Osteocyte (in vitro differentiated cells): ENCODE results near the gene KCNN3. TPM values are rescaled to one million over a fixed set of nuclear protein-coding genes. Genes with fewer than 3 reads are reported as not detected.

Experiments
- DNase-seq: peaks from one replicate; pipeline ENCODE4 v3.0.0; 2021; ENCODE audit warnings: mixed read lengths; ENCODE audit not compliant: unreplicated experiment; ENCODE audit errors: extremely low spot score
- H3K27ac Mint-ChIP-seq: one replicate; pipeline ENCODE4 v1.8.0; 2021; ENCODE audit warnings: mild to moderate bottlenecking, mixed read lengths; ENCODE audit not compliant: unreplicated experiment
- H3K27me3 Mint-ChIP-seq: one replicate; pipeline ENCODE4 v1.8.0; 2021; ENCODE audit warnings: mixed read lengths; ENCODE audit not compliant: unreplicated experiment
- H3K36me3 Mint-ChIP-seq: one replicate; pipeline ENCODE4 v1.8.0; 2021; ENCODE audit warnings: mixed read lengths; ENCODE audit not compliant: unreplicated experiment
- H3K4me1 Mint-ChIP-seq: one replicate; pipeline ENCODE4 v1.8.0; 2021; ENCODE audit warnings: mixed read lengths; ENCODE audit not compliant: unreplicated experiment
- H3K4me3 Mint-ChIP-seq: one replicate; pipeline ENCODE4 v1.8.0; 2021; ENCODE audit warnings: mild to moderate bottlenecking, moderate library complexity, mixed read lengths; ENCODE audit not compliant: unreplicated experiment
- H3K9me3 Mint-ChIP-seq: one replicate; pipeline ENCODE4 v1.8.0; 2021; ENCODE audit warnings: mixed read lengths; ENCODE audit not compliant: unreplicated experiment
- CTCF ChIP-seq: fragments of 200-600 bp; sonication (generic); IDR thresholded peaks from 2 replicates; pipeline ENCODE4 v1.5.0; 2021; ENCODE audit warnings: antibody characterized with exemption, mild to moderate bottlenecking, moderate library complexity
- total RNA-seq: library from RNA; stranded (reverse); gene quantifications from 2 replicates; pipeline ENCODE4 v1.2.1, GENCODE V29; 2021

KCNN3 gene
- total RNA-seq, 1 donor from 2014 or later, result 0.16 TPM

GRCh38 chr1:154768456-154769125 is 101.5 kb downstream of the KCNN3 start:
- no peak for DNase-seq
- peaks cover 13% of the 10 kb centered on the region for H3K4me1 Mint-ChIP-seq
- no peaks in the 10 kb centered on the region for H3K9me3 Mint-ChIP-seq
- no peak for TF ChIP-seq CTCF
- peaks cover 41% of the 10 kb centered on the region for H3K27me3 Mint-ChIP-seq
- H3K36me3 Mint-ChIP-seq, result no peaks in the 10 kb centered on the region
- no peak overlapping the region for H3K4me3 Mint-ChIP-seq
- H3K27ac Mint-ChIP-seq, result peak overlapping the region; percentile 76

- Mint-ChIP-seq H3K9me3 (no peaks in the 10 kb centered on the region), H3K27ac (peak overlapping the region; percentile 76)
- TF ChIP-seq CTCF, result no peak
These were observed 102.5 kb downstream of the KCNN3 start for GRCh38 chr1:154767315-154768240.

GRCh38 chr1:154765970-154766369 is 104.1 kb downstream of the KCNN3 start:
- no peak overlapping the region for H3K4me3 Mint-ChIP-seq
- no peak for DNase-seq
- H3K4me1 Mint-ChIP-seq, result peaks cover 13% of the 10 kb centered on the region

More at GRCh38 chr1:154767315-154768240, 102.5 kb downstream of the KCNN3 start:
- Mint-ChIP-seq H3K36me3 (no peaks in the 10 kb centered on the region), H3K27me3 (peaks cover 45% of the 10 kb centered on the region), H3K4me1 (peaks cover 13% of the 10 kb centered on the region), H3K4me3 (no peak overlapping the region)
- peak; percentile 88 for DNase-seq

GRCh38 chr1:154764773-154765172 is 105.3 kb downstream of the KCNN3 start:
- H3K4me1 Mint-ChIP-seq, result peaks cover 13% of the 10 kb centered on the region
- no peak overlapping the region for H3K27ac Mint-ChIP-seq
- H3K27me3 Mint-ChIP-seq, result peaks cover 54% of the 10 kb centered on the region
- H3K9me3 Mint-ChIP-seq, result no peaks in the 10 kb centered on the region
- H3K36me3 Mint-ChIP-seq, result no peaks in the 10 kb centered on the region
- no peak for DNase-seq
- no peak for TF ChIP-seq CTCF
- H3K4me3 Mint-ChIP-seq, result no peak overlapping the region

More at GRCh38 chr1:154765970-154766369, 104.1 kb downstream of the KCNN3 start:
- no peak overlapping the region for H3K27ac Mint-ChIP-seq
- TF ChIP-seq CTCF, result peak; percentile 56
- H3K36me3 Mint-ChIP-seq, result no peaks in the 10 kb centered on the region
- peaks cover 49% of the 10 kb centered on the region for H3K27me3 Mint-ChIP-seq
- H3K9me3 Mint-ChIP-seq, result no peaks in the 10 kb centered on the region

GRCh38 chr1:154764181-154764580 is 105.9 kb downstream of the KCNN3 start:
- Mint-ChIP-seq H3K4me3 (no peak overlapping the region), H3K36me3 (no peaks in the 10 kb centered on the region), H3K27me3 (peaks cover 58% of the 10 kb centered on the region)

More at GRCh38 chr1:154764181-154764580, 105.9 kb downstream of the KCNN3 start:
- no peak overlapping the region for H3K27ac Mint-ChIP-seq
- peaks cover 13% of the 10 kb centered on the region for H3K4me1 Mint-ChIP-seq
- no peak for DNase-seq
- TF ChIP-seq CTCF, result no peak
- no peaks in the 10 kb centered on the region for H3K9me3 Mint-ChIP-seq
